ENCODE results near the gene CTBP2. TPM values are rescaled to one million over a fixed set of nuclear protein-coding genes. Genes with fewer than 3 reads are reported as not detected.

The CTBP2 gene
- total RNA-seq, 1 experiment from 2014 or later: 191 TPM

- no peak for DNase-seq (ENCODE audit: low spot score)
- TF ChIP-seq ATF2 (CRISPR knock-in tag; IDR thresholded peaks at IDR 0.05; ENCODE audit: borderline replicate concordance, low read depth) (no peak), CBFB (CRISPR knock-in tag; IDR thresholded peaks at IDR 0.05; ENCODE audit: low read depth) (no peak), ZNF219 (CRISPR knock-in tag; IDR thresholded peaks at IDR 0.05; ENCODE audit: borderline replicate concordance) (no peak), SMAD3 (CRISPR knock-in tag; IDR thresholded peaks at IDR 0.05; ENCODE audit: borderline replicate concordance) (no peak), ERG (CRISPR knock-in tag; IDR thresholded peaks at IDR 0.05) (no peak), E2F1 (CRISPR knock-in tag; IDR thresholded peaks at IDR 0.05) (no peak)
- TF ChIP-seq, protein P1, sequence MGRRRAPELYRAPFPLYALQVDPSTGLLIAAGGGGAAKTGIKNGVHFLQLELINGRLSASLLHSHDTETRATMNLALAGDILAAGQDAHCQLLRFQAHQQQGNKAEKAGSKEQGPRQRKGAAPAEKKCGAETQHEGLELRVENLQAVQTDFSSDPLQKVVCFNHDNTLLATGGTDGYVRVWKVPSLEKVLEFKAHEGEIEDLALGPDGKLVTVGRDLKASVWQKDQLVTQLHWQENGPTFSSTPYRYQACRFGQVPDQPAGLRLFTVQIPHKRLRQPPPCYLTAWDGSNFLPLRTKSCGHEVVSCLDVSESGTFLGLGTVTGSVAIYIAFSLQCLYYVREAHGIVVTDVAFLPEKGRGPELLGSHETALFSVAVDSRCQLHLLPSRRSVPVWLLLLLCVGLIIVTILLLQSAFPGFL (CRISPR knock-in tag; IDR thresholded peaks at IDR 0.05; ENCODE audit: borderline replicate concordance): no peak
- TF ChIP-seq, protein P2, sequence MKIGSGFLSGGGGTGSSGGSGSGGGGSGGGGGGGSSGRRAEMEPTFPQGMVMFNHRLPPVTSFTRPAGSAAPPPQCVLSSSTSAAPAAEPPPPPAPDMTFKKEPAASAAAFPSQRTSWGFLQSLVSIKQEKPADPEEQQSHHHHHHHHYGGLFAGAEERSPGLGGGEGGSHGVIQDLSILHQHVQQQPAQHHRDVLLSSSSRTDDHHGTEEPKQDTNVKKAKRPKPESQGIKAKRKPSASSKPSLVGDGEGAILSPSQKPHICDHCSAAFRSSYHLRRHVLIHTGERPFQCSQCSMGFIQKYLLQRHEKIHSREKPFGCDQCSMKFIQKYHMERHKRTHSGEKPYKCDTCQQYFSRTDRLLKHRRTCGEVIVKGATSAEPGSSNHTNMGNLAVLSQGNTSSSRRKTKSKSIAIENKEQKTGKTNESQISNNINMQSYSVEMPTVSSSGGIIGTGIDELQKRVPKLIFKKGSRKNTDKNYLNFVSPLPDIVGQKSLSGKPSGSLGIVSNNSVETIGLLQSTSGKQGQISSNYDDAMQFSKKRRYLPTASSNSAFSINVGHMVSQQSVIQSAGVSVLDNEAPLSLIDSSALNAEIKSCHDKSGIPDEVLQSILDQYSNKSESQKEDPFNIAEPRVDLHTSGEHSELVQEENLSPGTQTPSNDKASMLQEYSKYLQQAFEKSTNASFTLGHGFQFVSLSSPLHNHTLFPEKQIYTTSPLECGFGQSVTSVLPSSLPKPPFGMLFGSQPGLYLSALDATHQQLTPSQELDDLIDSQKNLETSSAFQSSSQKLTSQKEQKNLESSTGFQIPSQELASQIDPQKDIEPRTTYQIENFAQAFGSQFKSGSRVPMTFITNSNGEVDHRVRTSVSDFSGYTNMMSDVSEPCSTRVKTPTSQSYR (CRISPR knock-in tag; IDR thresholded peaks at IDR 0.05): no peak
- TF ChIP-seq, protein P3, sequence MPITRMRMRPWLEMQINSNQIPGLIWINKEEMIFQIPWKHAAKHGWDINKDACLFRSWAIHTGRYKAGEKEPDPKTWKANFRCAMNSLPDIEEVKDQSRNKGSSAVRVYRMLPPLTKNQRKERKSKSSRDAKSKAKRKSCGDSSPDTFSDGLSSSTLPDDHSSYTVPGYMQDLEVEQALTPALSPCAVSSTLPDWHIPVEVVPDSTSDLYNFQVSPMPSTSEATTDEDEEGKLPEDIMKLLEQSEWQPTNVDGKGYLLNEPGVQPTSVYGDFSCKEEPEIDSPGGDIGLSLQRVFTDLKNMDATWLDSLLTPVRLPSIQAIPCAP (CRISPR knock-in tag; IDR thresholded peaks at IDR 0.05): no peak
- Mint-ChIP-seq H3K27ac (no peak overlapping the region), H3K4me3 (no peak overlapping the region), H3K4me1 (peaks cover 60% of the 10 kb centered on the region), H3K9me3 (no peaks in the 10 kb centered on the region), H3K36me3 (peaks cover 58% of the 10 kb centered on the region), H3K27me3 (ENCODE audit: low read depth) (no peaks in the 10 kb centered on the region)
- CTCF ChIA-PET: interaction anchor here (1.6 kb wide), 1 partner anchor 13 kb away, joined by 5 read pairs; no protein-coding TSS in a partner anchor
- POLR2A ChIA-PET: interaction anchor here (0.6 to 0.7 kb wide), 2 partner anchors 11 to 689 kb away, joined by 3 to 6 read pairs; no protein-coding TSS in a partner anchor
- ATAC-seq: no peak
These were observed 81.2 kb downstream of the CTBP2 start for GRCh38 chr10:125079091-125079600.

GRCh38 chr10:125076891-125077541, 83.3 kb downstream of the CTBP2 start:
- DNase-seq (ENCODE audit: low spot score): no peak
- Mint-ChIP-seq H3K27ac (no peak overlapping the region; the same call in 1 of the 2 replicates), H3K9me3 (0 out of 2 replicates have a peak, but pooled peaks cover 4% of the 10 kb centered on the region), H3K4me3 (no peak overlapping the region), H3K36me3 (peaks cover 59% of the 10 kb centered on the region), H3K27me3 (ENCODE audit: low read depth) (no peaks in the 10 kb centered on the region), H3K4me1 (peaks cover 55% of the 10 kb centered on the region)
- no peak for ATAC-seq
- ChIA-PET POLR2A (no interaction called here), CTCF (interaction anchor here (0.9 kb wide), 1 partner anchor 29 kb away, joined by 3 read pairs; no protein-coding TSS in a partner anchor)
- TF ChIP-seq ZNF317 (CRISPR knock-in tag; IDR thresholded peaks at IDR 0.05; ENCODE audit: borderline replicate concordance, low read depth) (no peak), ZNF121 (CRISPR knock-in tag; IDR thresholded peaks at IDR 0.05) (no peak), ZSCAN18 (CRISPR knock-in tag; IDR thresholded peaks at IDR 0.05) (no peak), ZNF671 (CRISPR knock-in tag; IDR thresholded peaks at IDR 0.05) (no peak), FOXP4 (CRISPR knock-in tag; IDR thresholded peaks at IDR 0.05) (no peak), NR3C1 (CRISPR knock-in tag; conservative IDR thresholded peaks at IDR 0.05; ENCODE audit: low read depth) (no peak), ZBTB21 (CRISPR knock-in tag; IDR thresholded peaks at IDR 0.05; ENCODE audit: borderline replicate concordance) (no peak), TEAD4 (CRISPR knock-in tag; IDR thresholded peaks at IDR 0.05) (no peak)
- TF ChIP-seq, protein P4, sequence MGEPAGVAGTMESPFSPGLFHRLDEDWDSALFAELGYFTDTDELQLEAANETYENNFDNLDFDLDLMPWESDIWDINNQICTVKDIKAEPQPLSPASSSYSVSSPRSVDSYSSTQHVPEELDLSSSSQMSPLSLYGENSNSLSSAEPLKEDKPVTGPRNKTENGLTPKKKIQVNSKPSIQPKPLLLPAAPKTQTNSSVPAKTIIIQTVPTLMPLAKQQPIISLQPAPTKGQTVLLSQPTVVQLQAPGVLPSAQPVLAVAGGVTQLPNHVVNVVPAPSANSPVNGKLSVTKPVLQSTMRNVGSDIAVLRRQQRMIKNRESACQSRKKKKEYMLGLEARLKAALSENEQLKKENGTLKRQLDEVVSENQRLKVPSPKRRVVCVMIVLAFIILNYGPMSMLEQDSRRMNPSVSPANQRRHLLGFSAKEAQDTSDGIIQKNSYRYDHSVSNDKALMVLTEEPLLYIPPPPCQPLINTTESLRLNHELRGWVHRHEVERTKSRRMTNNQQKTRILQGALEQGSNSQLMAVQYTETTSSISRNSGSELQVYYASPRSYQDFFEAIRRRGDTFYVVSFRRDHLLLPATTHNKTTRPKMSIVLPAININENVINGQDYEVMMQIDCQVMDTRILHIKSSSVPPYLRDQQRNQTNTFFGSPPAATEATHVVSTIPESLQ (CRISPR knock-in tag; IDR thresholded peaks at IDR 0.05): no peak

Data from WTC11 (cell line).